RWPE2 (cell line): Measurements from ENCODE around the gene ZW10.

Source experiments
- ATAC-seq: fragments of 200-7000 bp; cut with Tn5 transposase; 3 replicates; pipeline ENCODE4 v1.9.1; 2021; ENCODE audit warnings: low read depth
- DNase-seq: peaks from one replicate; pipeline ENCODE4 v3.0.0-alpha.2; 2020; ENCODE audit warnings: low spot score
- H3K27ac ChIP-seq: fragments of 450-650 bp; 2 replicates; pipeline ENCODE4 v1.5.1; 2017; ENCODE audit warnings: mild to moderate bottlenecking; ENCODE audit not compliant: poor library complexity, severe bottlenecking
- H3K27me3 ChIP-seq: fragments of 250-450 bp; sonication (Bioruptor Pico); 2 replicates; pipeline ENCODE4 v1.5.1; 2021; ENCODE audit warnings: mild to moderate bottlenecking, moderate library complexity; ENCODE audit not compliant: insufficient read depth, poor library complexity, severe bottlenecking
- H3K36me3 ChIP-seq: fragments of 250-450 bp; sonication (Bioruptor Pico); 2 replicates; pipeline ENCODE4 v1.5.1; 2020; ENCODE audit warnings: low read depth, mild to moderate bottlenecking, moderate library complexity
- H3K4me1 ChIP-seq: fragments of 250-450 bp; sonication (Bioruptor Pico); 2 replicates; pipeline ENCODE4 v1.5.1; 2021; ENCODE audit warnings: mild to moderate bottlenecking, moderate library complexity; ENCODE audit not compliant: insufficient read depth, poor library complexity, severe bottlenecking
- H3K4me3 ChIP-seq: fragments of 250-450 bp; sonication (Bioruptor Pico); 2 replicates; pipeline ENCODE4 v1.5.1; 2021; ENCODE audit warnings: mild to moderate bottlenecking, moderate library complexity; ENCODE audit not compliant: severe bottlenecking
- H3K9me3 ChIP-seq: fragments of 250-450 bp; sonication (Bioruptor Pico); 2 replicates; pipeline ENCODE4 v1.5.1; 2021; ENCODE audit warnings: mild to moderate bottlenecking, moderate library complexity; ENCODE audit not compliant: severe bottlenecking
- CTCF ChIP-seq: fragments of 450-650 bp; IDR thresholded peaks from one replicate; pipeline ENCODE4 v1.5.1; 2017; ENCODE audit warnings: mild to moderate bottlenecking, moderate library complexity; ENCODE audit not compliant: poor library complexity, severe bottlenecking

Gene ZW10

GRCh38 chr11:113685654-113686359 is 87.7 kb downstream of the ZW10 start:
- no peaks in the 10 kb centered on the region for H3K36me3 ChIP-seq
- no peak overlapping the region for H3K4me3 ChIP-seq
- H3K9me3 ChIP-seq: no peaks in the 10 kb centered on the region
- no peaks in the 10 kb centered on the region for H3K27me3 ChIP-seq
- no peak for TF ChIP-seq CTCF
- no peak for DNase-seq
- no peak overlapping the region for H3K27ac ChIP-seq
- H3K4me1 ChIP-seq: peaks cover 5% of the 10 kb centered on the region
- ATAC-seq: no peak

- no peak for DNase-seq
- no peaks in the 10 kb centered on the region for H3K36me3 ChIP-seq
Observed at GRCh38 chr11:113684496-113684895, 89.0 kb downstream of the ZW10 start.

GRCh38 chr11:113683481-113684046 is 89.9 kb downstream of the ZW10 start:
- ATAC-seq: no peak
- DNase-seq: no peak
- Histone ChIP-seq H3K27ac (no peak overlapping the region), H3K27me3 (no peaks in the 10 kb centered on the region), H3K4me1 (no peaks in the 10 kb centered on the region), H3K36me3 (no peaks in the 10 kb centered on the region), H3K9me3 (no peaks in the 10 kb centered on the region), H3K4me3 (no peak overlapping the region)
- TF ChIP-seq CTCF: no peak

More at GRCh38 chr11:113684496-113684895, 89.0 kb downstream of the ZW10 start:
- no peak overlapping the region for H3K4me3 ChIP-seq
- no peaks in the 10 kb centered on the region for H3K27me3 ChIP-seq
- no peaks in the 10 kb centered on the region for H3K9me3 ChIP-seq
- no peak overlapping the region for H3K27ac ChIP-seq
- ATAC-seq: no peak
- TF ChIP-seq CTCF: no peak
- no peaks in the 10 kb centered on the region for H3K4me1 ChIP-seq
